ENCODE measurements around the gene ZBTB32.

DNA sequence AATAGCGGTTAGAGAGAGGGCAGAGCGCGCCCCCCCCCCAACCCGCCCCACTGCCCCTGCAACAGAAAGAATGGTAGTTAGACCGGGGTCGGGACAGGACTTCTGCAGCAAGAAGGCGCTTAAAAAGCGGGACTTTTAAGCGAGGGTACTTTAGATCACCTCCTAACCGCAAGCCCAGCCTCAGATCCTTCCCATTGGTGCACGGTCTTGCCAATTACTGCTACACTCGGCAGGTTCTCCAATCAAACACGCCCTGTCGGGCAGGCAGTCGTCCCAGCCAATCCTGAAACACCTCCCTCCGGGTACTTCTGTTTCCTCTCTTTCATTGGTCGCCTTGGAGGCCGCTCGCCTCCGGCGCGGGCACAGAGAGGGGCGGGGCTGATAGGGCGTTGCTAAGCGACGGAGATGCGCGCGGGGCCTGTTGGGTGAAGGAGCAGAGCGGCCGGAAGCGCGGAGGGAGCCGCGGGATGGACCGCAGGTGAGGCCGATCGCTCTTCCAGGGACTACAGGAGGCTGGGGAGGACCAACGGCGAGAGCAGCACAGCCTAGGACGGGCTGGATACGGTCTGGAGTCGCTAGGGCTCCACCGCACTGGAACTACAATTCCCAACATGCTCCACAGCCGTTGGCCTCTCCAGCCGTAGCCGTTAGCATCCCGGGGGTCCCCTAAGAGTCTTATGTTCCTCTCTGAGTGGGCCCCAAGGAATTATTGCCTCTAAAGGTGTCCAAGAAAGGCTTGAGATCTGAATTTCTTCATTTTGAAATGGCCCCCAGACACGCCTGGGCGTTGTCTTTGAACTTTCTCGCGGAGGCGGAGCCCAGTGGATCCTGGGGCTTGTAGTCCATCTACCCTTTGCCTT is 53.6 kb downstream of the ZBTB32 start, which contains the start of gene PROSER3:
- TF ChIP-seq POLR2A (IDR thresholded peaks at IDR 0.05; ENCODE audit: low read length): peak; percentile 92
- TF ChIP-seq GATA1 (IDR thresholded peaks at IDR 0.05; ENCODE audit: low read depth, low read length): no peak
